Measurements from ENCODE around the gene CYP21A2. TPM values are rescaled to one million over a fixed set of nuclear protein-coding genes. Genes with fewer than 3 reads are reported as not detected.
"Not testable (repeated sequence)": the region's sequence is repeated elsewhere in the genome, so short reads cannot be mapped to it uniquely, and the experiment has no call there.

CYP21A2 gene
- total and polyA plus RNA-seq, 4 donors = 0.30 to 4.9 (median 1.7) TPM

GRCh38 chr6:32042276-32042675 lies 4.1 kb downstream of the CYP21A2 start:
- not testable (repeated sequence) for H3K36me3 ChIP-seq (ENCODE audit: control insufficient read depth, insufficient read depth, low read length); H3K27ac ChIP-seq (ENCODE audit: low read depth, low read length); H3K27me3 ChIP-seq (ENCODE audit: control insufficient read depth, insufficient read depth, low read length); H3K4me3 ChIP-seq (ENCODE audit: low read depth, low read length); H3K9me3 ChIP-seq (ENCODE audit: control insufficient read depth, insufficient read depth, low read length); DNase-seq (ENCODE audit: low read depth in 4 of 6, low spot score in 6 of 6)
- H3K4me1 ChIP-seq (ENCODE audit: control insufficient read depth, insufficient read depth, low read length) = peaks cover 16% of the 10 kb centered on the region
- 100% methylated on average over 1 of the region's 15 CpGs for WGBS (ENCODE audit: insufficient coverage)

- not testable (repeated sequence) for DNase-seq (ENCODE audit: low read depth in 4 of 6, low spot score in 6 of 6)
- WGBS (ENCODE audit: insufficient coverage) = 89% methylated on average over 8 of the region's 31 CpGs
Observed at GRCh38 chr6:32043589-32044380, 5.6 kb downstream of the CYP21A2 start.

DNA sequence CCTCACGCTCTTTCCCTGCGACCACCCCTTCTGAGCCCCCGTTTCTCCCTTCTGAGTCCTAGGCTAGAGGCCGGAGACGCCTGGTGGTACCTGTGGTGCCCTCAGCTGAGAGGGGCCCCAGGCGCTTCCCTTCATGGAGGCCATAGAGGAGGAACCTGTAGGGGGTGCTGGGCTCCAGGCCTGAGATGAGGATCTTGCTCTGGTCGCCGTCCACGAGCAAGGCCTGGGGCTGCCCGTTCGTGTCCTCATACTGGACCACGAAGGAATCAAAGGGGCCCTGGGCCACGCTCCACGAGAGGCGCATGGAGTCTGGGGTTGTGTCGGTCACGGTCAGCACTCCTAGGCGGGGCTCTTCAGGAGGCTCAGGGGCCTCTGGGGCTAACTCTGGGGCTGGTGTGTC lies 6.7 kb downstream of the CYP21A2 start:
- not testable (repeated sequence) for H3K27ac ChIP-seq (ENCODE audit: low read depth, low read length); H3K4me3 ChIP-seq (ENCODE audit: low read depth, low read length); H3K27me3 ChIP-seq (ENCODE audit: control insufficient read depth, insufficient read depth, low read length); H3K9me3 ChIP-seq (ENCODE audit: control insufficient read depth, insufficient read depth, low read length); DNase-seq (ENCODE audit: low read depth in 4 of 6, low spot score in 6 of 6); H3K36me3 ChIP-seq (ENCODE audit: control insufficient read depth, insufficient read depth, low read length)
- H3K4me1 ChIP-seq (ENCODE audit: control insufficient read depth, insufficient read depth, low read length) = peaks cover 30% of the 10 kb centered on the region
- WGBS (ENCODE audit: insufficient coverage) = 89% methylated on average over 4 of the region's 18 CpGs

More at GRCh38 chr6:32043589-32044380, 5.6 kb downstream of the CYP21A2 start:
- not testable (repeated sequence) for H3K4me3 ChIP-seq (ENCODE audit: low read depth, low read length); H3K9me3 ChIP-seq (ENCODE audit: control insufficient read depth, insufficient read depth, low read length); H3K36me3 ChIP-seq (ENCODE audit: control insufficient read depth, insufficient read depth, low read length); H3K27me3 ChIP-seq (ENCODE audit: control insufficient read depth, insufficient read depth, low read length); H3K27ac ChIP-seq (ENCODE audit: low read depth, low read length)
- H3K4me1 ChIP-seq (ENCODE audit: control insufficient read depth, insufficient read depth, low read length) = peaks cover 30% of the 10 kb centered on the region

DNA sequence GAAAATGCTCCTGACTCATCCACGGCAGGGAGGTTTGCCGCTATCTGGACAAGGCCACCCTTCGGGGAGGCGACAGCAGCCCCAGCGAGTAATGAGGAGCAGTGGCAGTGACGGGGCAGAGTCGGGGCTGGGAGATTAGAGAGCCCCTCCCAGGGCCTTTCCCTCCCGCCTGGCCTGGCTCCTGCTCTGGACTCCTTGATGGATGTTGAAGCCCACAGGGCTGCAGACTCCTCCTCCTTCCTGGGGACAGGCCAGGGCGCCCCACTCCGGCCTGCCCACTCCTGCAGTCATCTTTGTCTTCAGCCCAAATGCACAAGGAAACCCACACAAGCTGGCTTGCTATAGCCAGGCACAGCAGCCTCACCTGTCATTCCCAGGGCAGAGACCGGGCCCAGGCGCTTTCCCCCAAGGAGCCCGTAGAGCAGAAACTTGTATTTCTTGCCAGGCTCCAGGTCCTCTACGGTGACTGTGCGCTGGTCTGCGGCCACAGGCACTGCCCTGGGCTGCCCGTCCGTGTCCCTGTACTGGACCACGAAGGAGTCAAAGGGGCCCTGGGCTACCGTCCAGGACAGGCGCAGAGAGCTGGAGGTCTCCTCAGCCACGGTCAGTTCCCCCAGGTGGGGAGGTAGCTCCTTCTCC lies 7.7 kb downstream of the CYP21A2 start:
- Histone ChIP-seq H3K27me3 (ENCODE audit: control insufficient read depth, insufficient read depth, low read length) (no peaks in the 10 kb centered on the region), H3K9me3 (ENCODE audit: control insufficient read depth, insufficient read depth, low read length) (no peaks in the 10 kb centered on the region), H3K4me1 (ENCODE audit: control insufficient read depth, insufficient read depth, low read length) (peaks cover 30% of the 10 kb centered on the region), H3K27ac (ENCODE audit: low read depth, low read length) (peak overlapping the region; percentile 29), H3K4me3 (ENCODE audit: low read depth, low read length) (no peak overlapping the region), H3K36me3 (ENCODE audit: control insufficient read depth, insufficient read depth, low read length) (peaks cover 3% of the 10 kb centered on the region)
- peak in 2 of 6 donors; percentile 9 to 11 for DNase-seq (ENCODE audit: low read depth in 4 of 6, low spot score in 6 of 6)
- 49% methylated on average over 14 of the region's 22 CpGs for WGBS (ENCODE audit: insufficient coverage)

DNA sequence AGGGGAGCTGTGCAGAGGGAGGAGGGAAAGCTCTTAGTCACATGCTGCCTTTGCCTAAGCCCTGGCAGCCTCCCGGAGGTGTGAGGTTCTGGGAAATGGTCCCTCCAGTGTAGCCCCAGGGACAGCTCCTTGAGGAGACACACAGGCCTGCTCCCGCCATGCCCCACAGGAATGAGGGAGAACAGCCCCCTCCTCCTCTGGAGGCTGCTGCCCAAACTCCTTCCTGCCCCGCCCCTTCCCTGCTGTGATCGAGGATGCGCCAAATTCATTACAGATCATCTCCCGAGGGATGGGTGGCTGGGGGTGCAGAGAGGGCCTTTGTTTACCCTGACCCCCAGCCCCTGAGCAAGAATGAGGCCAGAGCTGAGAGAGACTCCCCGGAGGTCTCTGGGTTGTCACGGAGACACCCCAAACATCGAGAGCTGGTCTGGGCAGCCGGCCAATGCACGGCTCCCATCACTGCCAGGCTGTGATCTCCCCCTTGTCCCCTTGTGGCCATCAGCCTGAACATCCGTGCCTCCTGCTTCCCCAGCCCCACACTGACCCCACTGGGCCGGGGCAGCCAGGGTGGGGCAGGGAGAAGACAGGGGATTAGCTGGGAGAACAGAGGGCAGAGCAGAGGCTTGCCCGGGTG lies 8.4 kb downstream of the CYP21A2 start:
- Histone ChIP-seq H3K4me3 (ENCODE audit: low read depth, low read length) (no peak overlapping the region), H3K9me3 (ENCODE audit: control insufficient read depth, insufficient read depth, low read length) (no peaks in the 10 kb centered on the region), H3K27ac (ENCODE audit: low read depth, low read length) (peak overlapping the region; percentile 29), H3K4me1 (ENCODE audit: control insufficient read depth, insufficient read depth, low read length) (peaks cover 30% of the 10 kb centered on the region), H3K36me3 (ENCODE audit: control insufficient read depth, insufficient read depth, low read length) (peaks cover 3% of the 10 kb centered on the region), H3K27me3 (ENCODE audit: control insufficient read depth, insufficient read depth, low read length) (no peaks in the 10 kb centered on the region)
- 29% methylated on average over 12 of the region's 14 CpGs for WGBS (ENCODE audit: insufficient coverage)
- peak in 4 of 6 donors; percentile 38 to 84 (median 69) for DNase-seq (ENCODE audit: low read depth in 4 of 6, low spot score in 6 of 6)

GRCh38 chr6:32047084-32047478 lies 8.9 kb downstream of the CYP21A2 start:
- H3K36me3 ChIP-seq (ENCODE audit: control insufficient read depth, insufficient read depth, low read length) = peaks cover 3% of the 10 kb centered on the region
- H3K27ac ChIP-seq (ENCODE audit: low read depth, low read length) = peak overlapping the region; percentile 29
- no peaks in the 10 kb centered on the region for H3K9me3 ChIP-seq (ENCODE audit: control insufficient read depth, insufficient read depth, low read length)
- no peak overlapping the region for H3K4me3 ChIP-seq (ENCODE audit: low read depth, low read length)
- peak in 1 of 6 donors; percentile 18 for DNase-seq (ENCODE audit: low read depth in 4 of 6, low spot score in 6 of 6)
- no peaks in the 10 kb centered on the region for H3K27me3 ChIP-seq (ENCODE audit: control insufficient read depth, insufficient read depth, low read length)
- peaks cover 30% of the 10 kb centered on the region for H3K4me1 ChIP-seq (ENCODE audit: control insufficient read depth, insufficient read depth, low read length)
- WGBS (ENCODE audit: insufficient coverage) = 78% methylated on average over 5 of the region's 11 CpGs

DNA sequence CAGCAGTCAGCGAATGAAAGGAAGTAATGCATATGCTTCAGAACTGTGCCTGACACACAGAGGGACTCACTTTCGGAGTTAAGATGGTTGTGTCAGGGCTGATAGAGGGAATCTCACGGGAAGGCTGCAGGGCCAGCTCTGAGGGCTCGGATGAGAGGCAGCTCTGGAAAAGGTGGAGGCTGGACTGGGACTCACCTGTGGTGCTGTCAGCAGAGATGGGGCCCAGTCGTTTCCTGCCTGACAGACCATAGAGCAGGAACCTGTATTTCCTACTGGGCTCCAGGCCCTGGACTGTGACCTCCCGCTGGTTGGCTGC lies 9.3 kb downstream of the CYP21A2 start:
- Histone ChIP-seq H3K27ac (ENCODE audit: low read depth, low read length) (peak overlapping the region; percentile 29), H3K4me3 (ENCODE audit: low read depth, low read length) (no peak overlapping the region)
- WGBS (ENCODE audit: insufficient coverage) = 84% methylated on average over 6 of the region's 6 CpGs

GRCh38 chr6:32047855-32048766 lies 9.9 kb downstream of the CYP21A2 start:
- H3K4me1 ChIP-seq (ENCODE audit: control insufficient read depth, insufficient read depth, low read length) = peaks cover 30% of the 10 kb centered on the region
- H3K27ac ChIP-seq (ENCODE audit: low read depth, low read length) = peak overlapping the region; percentile 29
- H3K27me3 ChIP-seq (ENCODE audit: control insufficient read depth, insufficient read depth, low read length) = no peaks in the 10 kb centered on the region
- peaks cover 3% of the 10 kb centered on the region for H3K36me3 ChIP-seq (ENCODE audit: control insufficient read depth, insufficient read depth, low read length)
- WGBS (ENCODE audit: insufficient coverage) = 57% methylated on average over 42 of the region's 42 CpGs
- no peak overlapping the region for H3K4me3 ChIP-seq (ENCODE audit: low read depth, low read length)
- no peaks in the 10 kb centered on the region for H3K9me3 ChIP-seq (ENCODE audit: control insufficient read depth, insufficient read depth, low read length)
- DNase-seq (ENCODE audit: low read depth in 4 of 6, low spot score in 6 of 6) = peak in 2 of 6 donors; percentile 54 to 65

More for the DNA sequence above, 9.3 kb downstream of the CYP21A2 start:
- Histone ChIP-seq H3K4me1 (ENCODE audit: control insufficient read depth, insufficient read depth, low read length) (peaks cover 30% of the 10 kb centered on the region), H3K27me3 (ENCODE audit: control insufficient read depth, insufficient read depth, low read length) (no peaks in the 10 kb centered on the region), H3K9me3 (ENCODE audit: control insufficient read depth, insufficient read depth, low read length) (no peaks in the 10 kb centered on the region), H3K36me3 (ENCODE audit: control insufficient read depth, insufficient read depth, low read length) (peaks cover 3% of the 10 kb centered on the region)
- no peak for DNase-seq (ENCODE audit: low read depth in 4 of 6, low spot score in 6 of 6)

GRCh38 chr6:32049149-32049548 lies 10.9 kb downstream of the CYP21A2 start:
- not testable (repeated sequence) for H3K36me3 ChIP-seq (ENCODE audit: control insufficient read depth, insufficient read depth, low read length); H3K4me3 ChIP-seq (ENCODE audit: low read depth, low read length); H3K27me3 ChIP-seq (ENCODE audit: control insufficient read depth, insufficient read depth, low read length); H3K9me3 ChIP-seq (ENCODE audit: control insufficient read depth, insufficient read depth, low read length); DNase-seq (ENCODE audit: low read depth in 4 of 6, low spot score in 6 of 6); H3K27ac ChIP-seq (ENCODE audit: low read depth, low read length)
- WGBS (ENCODE audit: insufficient coverage) = 93% methylated on average over 9 of the region's 21 CpGs
- peaks cover 30% of the 10 kb centered on the region for H3K4me1 ChIP-seq (ENCODE audit: control insufficient read depth, insufficient read depth, low read length)

All from spinal cord (tissue), 10 donors.